ENCODE measurements around the gene KCNH1.

KCNH1 gene

DNA sequence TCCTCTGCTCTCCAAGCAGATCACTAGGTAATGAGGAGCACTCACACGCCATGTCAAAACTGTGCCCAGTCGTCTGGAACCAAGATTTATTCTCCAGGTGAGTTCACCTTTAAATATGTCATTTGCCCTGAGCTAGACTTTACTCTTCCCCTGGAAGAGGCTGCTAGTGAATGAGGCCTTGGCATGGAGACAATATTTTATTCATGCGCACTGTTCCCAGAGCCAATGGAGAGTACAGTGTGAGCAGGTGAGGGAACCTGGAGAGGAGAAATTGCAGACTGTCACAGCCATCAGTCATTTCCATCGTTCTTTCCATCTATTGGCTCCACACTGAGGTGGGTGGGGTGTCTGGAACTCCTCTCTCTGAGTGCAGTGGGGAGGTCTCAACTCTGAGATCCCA is 333.6 kb downstream of the KCNH1 start:
- Histone ChIP-seq H3K4me3 (replicated peaks; ENCODE audit: low read depth, low read length) (no peak overlapping the region), H3K36me3 (ENCODE audit: control insufficient read depth, insufficient read depth, low read length) (no peaks in the 10 kb centered on the region), H3K27me3 (replicated peaks; ENCODE audit: control insufficient read depth, insufficient read depth, low read length) (0 out of 2 replicates have a peak, but pooled peaks cover 2% of the 10 kb centered on the region)
- TF ChIP-seq, protein P1, sequence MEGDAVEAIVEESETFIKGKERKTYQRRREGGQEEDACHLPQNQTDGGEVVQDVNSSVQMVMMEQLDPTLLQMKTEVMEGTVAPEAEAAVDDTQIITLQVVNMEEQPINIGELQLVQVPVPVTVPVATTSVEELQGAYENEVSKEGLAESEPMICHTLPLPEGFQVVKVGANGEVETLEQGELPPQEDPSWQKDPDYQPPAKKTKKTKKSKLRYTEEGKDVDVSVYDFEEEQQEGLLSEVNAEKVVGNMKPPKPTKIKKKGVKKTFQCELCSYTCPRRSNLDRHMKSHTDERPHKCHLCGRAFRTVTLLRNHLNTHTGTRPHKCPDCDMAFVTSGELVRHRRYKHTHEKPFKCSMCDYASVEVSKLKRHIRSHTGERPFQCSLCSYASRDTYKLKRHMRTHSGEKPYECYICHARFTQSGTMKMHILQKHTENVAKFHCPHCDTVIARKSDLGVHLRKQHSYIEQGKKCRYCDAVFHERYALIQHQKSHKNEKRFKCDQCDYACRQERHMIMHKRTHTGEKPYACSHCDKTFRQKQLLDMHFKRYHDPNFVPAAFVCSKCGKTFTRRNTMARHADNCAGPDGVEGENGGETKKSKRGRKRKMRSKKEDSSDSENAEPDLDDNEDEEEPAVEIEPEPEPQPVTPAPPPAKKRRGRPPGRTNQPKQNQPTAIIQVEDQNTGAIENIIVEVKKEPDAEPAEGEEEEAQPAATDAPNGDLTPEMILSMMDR (IDR thresholded peaks at IDR 0.05; ENCODE audit: insufficient read depth, low read length, poor library complexity, severe bottlenecking), result no peak
- DNase-seq (ENCODE audit: extremely low read depth, insufficient read length), result no peak

- TF ChIP-seq, protein P1 (IDR thresholded peaks at IDR 0.05; ENCODE audit: insufficient read depth, low read length, poor library complexity, severe bottlenecking), result no peak
- no peak for DNase-seq (ENCODE audit: extremely low read depth, insufficient read length)
- Histone ChIP-seq H3K4me3 (replicated peaks; ENCODE audit: low read depth, low read length) (no peak overlapping the region), H3K36me3 (ENCODE audit: control insufficient read depth, insufficient read depth, low read length) (no peaks in the 10 kb centered on the region), H3K27me3 (replicated peaks; ENCODE audit: control insufficient read depth, insufficient read depth, low read length) (0 out of 2 replicates have a peak, but pooled peaks cover 2% of the 10 kb centered on the region)
Observed at GRCh38 chr1:210797422-210797821, 336.5 kb downstream of the KCNH1 start.

DNA sequence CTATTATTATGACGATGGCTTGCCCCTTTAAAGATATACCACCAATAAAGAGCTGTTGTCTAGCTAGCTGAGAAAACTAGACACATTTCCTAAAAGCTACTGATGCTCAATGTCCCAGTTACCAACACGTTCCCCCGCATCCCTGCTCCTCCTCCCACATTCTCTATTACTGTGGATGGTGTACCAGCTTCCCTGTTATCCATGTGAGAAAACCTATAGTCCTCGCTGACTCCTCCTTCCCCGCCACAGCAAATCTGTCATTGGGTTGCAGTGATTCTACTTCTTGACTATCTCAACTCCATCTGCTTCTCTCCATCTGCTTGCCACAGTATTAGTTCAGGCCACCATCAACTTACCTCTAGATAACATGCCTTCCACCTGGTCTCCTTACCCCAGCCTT is 337.5 kb downstream of the KCNH1 start:
- 0 out of 2 replicates have a peak, but pooled peaks cover 1% of the 10 kb centered on the region for H3K27me3 ChIP-seq (replicated peaks; ENCODE audit: control insufficient read depth, insufficient read depth, low read length)
- TF ChIP-seq, protein P1 (IDR thresholded peaks at IDR 0.05; ENCODE audit: insufficient read depth, low read length, poor library complexity, severe bottlenecking), result no peak
- DNase-seq (ENCODE audit: extremely low read depth, insufficient read length), result no peak
- no peak overlapping the region for H3K4me3 ChIP-seq (replicated peaks; ENCODE audit: low read depth, low read length)
- H3K36me3 ChIP-seq (ENCODE audit: control insufficient read depth, insufficient read depth, low read length), result no peaks in the 10 kb centered on the region

DNA sequence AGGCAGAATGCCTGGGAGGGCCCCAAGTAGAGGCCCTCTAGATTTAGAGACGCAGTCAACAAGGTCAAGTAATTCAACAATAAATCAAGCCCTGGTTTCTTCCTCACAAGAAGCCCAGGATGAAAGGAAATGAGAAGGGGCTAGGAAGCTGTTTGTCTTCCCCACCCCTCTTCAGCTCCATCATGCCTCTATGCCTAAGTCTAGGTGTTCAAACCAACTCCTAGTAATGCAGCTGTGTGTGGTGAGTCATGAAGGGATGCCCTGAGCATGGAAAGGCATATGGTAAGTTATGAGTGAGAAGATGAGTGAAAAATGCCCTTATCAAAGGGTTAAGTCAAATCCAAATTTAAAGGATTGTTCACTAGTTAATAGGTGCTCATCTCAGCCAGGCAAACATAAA is 339.5 kb downstream of the KCNH1 start:
- Histone ChIP-seq H3K4me3 (replicated peaks; ENCODE audit: low read depth, low read length) (no peak overlapping the region), H3K27me3 (replicated peaks; ENCODE audit: control insufficient read depth, insufficient read depth, low read length) (peaks cover 1% of the 10 kb centered on the region; the same call in 1 of the 2 replicates), H3K36me3 (ENCODE audit: control insufficient read depth, insufficient read depth, low read length) (no peaks in the 10 kb centered on the region)
- DNase-seq (ENCODE audit: extremely low read depth, insufficient read length), result no peak
- TF ChIP-seq, protein P1 (IDR thresholded peaks at IDR 0.05; ENCODE audit: insufficient read depth, low read length, poor library complexity, severe bottlenecking), result no peak

DNA sequence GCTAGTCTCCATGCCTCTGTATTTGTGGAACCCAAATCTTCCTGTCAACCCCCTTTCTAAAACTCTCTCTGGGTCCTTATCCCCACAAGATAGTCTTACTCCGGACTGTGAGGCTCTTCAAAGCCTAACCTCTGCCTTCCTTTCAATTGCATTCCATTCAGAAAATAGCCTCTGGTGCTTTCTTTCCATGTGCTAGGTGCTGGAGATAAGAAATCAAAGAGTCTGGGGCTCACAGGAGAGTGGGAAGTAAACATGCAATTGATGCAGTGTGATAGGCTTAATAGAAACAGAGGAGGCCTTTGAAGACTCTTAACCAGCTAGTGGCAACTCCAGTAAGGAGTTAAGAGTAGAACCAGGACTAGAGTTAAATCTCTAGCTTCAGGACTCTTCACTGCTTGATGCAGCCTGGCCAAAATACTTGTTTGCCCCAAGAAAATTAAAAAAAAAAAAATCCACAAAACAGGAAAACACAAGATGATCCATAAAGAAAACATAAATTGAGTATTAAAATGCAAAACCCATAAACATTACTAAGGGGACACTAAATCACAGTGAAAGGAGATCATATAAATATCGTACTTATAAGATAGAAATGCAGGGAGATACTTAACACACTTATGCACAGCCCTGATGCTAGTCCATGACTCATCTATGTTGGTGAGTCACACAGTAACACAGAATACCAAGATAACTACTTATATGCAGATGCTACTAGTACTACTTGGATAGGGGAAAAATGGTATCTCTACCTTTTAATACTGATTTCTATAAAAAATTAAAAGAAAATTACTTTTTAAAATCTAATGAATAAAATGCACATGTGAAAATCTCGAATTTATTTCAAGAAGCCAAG is 341.5 kb downstream of the KCNH1 start:
- no peak for DNase-seq (ENCODE audit: extremely low read depth, insufficient read length)
- Histone ChIP-seq H3K36me3 (ENCODE audit: control insufficient read depth, insufficient read depth, low read length) (no peaks in the 10 kb centered on the region), H3K27me3 (replicated peaks; ENCODE audit: control insufficient read depth, insufficient read depth, low read length) (peaks cover 1% of the 10 kb centered on the region; the same call in 1 of the 2 replicates), H3K4me3 (replicated peaks; ENCODE audit: low read depth, low read length) (no peak overlapping the region)
- TF ChIP-seq, protein P1 (IDR thresholded peaks at IDR 0.05; ENCODE audit: insufficient read depth, low read length, poor library complexity, severe bottlenecking), result no peak
